HG03469 (cell line): ENCODE results near the gene CHORDC1.
"Not testable (repeated sequence)": the region's sequence is repeated elsewhere in the genome, so short reads cannot be mapped to it uniquely, and the experiment has no call there.

Experiments used
- ATAC-seq: cut with Tn5 transposase; IDR thresholded peaks from one replicate; pipeline ENCODE4 v1.9.1; 2021; ENCODE audit warnings: mild to moderate bottlenecking, moderate library complexity, moderate number of reproducible peaks; ENCODE audit not compliant: unreplicated experiment

CHORDC1 gene

DNA sequence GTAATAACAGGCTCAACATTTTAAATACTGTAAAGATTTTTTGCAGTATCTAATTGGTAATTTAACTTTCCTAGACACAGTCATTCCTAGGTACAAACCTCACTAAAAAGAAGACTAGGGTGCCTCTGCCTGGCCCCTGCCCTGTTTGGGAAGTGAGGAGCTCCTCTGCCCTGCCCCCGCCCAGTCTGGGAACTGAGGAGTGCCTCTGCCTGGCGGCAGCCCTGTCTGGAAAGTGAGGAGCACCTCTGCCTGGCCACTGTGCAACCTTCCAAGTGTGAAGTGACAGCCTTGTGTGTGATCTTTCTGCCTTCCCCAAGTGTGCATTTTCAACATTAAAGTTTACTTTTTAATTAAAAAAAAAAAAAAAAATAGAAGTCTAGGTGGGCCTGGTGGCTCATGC, 4.2 kb downstream of the CHORDC1 start:
- ATAC-seq, result no peak

DNA sequence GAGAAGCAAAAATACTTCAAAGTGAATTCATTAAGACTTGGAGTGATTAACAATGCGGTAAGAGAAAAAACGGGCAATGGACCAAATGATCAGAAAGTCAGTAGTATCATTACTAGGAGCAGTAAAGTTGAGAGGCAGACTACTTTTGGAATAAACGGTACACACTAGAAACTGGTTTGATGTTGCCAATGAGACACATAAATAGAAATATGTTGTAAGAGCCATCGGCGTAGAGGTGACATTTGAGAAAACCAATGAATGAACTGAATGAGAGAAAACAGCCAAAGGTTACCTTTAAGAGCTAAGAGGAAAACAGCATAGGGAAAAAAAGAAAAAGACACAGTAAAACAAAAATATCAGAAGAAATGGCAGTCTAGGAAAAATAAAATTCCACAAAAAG, 6.2 kb downstream of the CHORDC1 start:
- ATAC-seq, result no peak

DNA sequence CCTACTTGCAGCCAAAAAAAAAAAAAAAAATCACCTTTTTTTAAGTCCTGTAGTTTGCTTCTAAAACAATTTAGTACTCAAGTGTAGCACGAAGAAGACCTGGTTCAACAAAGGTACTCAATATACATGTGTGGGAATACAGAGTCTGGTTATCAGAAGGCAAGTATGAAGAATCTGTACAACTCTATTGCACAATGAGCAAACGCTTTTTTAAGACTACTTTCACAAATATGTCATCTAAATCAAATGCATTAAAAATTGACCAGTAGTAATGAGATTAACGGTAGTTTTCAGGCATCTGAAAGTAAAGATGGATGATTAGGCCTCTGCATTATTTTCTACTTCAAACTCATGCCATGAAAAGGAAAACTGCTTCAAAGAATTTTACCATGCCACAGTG, 9.5 kb downstream of the CHORDC1 start:
- no peak for ATAC-seq

DNA sequence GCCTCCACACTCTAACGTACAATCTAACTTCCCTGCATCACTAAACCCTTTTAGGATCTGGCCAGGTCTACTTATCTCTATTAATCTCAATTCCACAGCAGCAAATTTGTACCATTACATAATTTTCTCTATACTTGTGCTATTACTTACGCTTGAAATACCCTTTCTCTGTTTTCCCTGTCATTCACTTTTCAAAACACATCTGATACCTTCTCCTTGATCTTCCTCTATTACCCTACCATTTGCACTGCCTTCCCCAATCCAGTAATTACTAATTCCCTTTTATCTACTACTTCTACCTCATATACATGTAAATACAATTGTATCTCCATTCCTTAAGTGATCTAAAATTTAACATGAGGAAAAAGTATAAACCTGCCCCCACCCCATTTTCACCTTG, 14.0 kb downstream of the CHORDC1 start:
- no peak for ATAC-seq

DNA sequence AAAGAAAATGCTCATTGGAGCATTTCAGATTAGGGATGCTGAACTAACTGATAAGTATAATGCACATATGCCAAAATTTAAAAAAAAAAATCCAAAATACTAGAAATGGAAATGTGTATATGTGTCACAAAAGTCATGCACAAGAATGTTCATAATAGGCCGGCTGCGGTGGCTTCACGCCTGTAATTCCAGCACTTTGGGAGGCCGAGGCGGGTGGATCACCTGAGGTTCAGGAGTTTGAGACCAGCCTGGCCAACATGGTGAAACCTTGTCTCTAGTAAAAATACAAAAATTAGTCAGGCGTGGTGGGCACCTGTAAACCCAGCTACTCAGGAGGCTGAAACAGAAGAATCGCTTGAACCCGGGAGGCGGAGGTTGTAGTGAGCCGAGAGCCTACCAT, 14.9 kb downstream of the CHORDC1 start:
- ATAC-seq, result not testable (repeated sequence)

DNA sequence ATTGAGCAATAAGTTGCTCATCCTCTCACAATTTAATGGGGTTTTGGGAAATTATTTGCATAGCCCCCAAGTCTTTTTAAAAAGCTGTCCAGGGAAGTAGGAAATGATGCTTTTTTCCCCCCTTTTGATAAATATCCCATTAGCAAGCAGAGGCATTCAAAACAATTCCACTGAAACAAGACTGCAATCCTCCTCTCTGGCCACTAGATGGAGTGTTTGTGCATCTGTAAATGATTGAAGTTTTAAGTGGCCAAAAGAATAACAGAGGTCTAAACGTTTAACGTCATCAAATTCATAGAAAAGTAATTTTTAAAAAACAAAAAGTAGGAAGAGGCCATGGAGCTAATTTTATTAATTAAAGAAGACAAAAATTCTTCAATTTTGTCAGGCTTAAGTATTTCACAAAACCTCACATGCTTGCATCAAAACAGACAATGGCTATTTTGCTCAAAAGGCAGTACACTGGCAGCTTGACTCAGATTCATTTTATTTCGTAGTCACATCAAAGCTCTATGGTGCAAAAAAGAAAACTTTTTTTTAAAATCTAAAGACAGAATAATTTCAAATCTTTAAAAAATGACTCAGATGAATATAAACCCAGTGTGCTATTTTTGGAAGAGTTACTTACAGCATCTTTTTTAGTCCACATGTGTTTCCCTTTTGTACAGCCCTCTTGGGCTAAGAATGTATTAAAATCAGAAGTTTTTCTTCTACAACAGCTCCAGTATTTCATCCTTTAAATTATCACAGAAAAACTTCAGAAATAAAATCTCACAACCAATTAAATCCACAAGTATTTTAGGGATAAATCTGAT, 17.8 kb downstream of the CHORDC1 start:
- ATAC-seq, result peak; percentile 71

DNA sequence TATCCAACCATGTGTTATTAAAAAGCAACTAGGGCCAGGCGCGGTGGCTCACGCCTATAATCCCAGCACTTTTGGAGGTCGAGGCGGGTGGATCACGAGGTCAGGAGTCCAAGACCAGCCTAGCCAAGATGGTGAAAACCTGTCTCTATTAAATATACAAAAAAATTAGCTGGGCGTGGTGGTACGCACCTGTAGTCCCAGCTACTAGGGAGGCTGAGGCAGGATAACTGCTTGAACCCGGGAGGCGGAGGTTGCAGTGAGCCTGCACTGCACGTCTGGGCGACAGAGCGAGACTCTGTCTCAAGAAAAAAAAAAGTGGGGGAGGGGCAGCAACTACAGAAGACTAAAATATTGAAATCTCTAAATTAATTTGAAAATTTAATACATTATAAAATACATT, 18.4 kb downstream of the CHORDC1 start:
- ATAC-seq, result no peak

DNA sequence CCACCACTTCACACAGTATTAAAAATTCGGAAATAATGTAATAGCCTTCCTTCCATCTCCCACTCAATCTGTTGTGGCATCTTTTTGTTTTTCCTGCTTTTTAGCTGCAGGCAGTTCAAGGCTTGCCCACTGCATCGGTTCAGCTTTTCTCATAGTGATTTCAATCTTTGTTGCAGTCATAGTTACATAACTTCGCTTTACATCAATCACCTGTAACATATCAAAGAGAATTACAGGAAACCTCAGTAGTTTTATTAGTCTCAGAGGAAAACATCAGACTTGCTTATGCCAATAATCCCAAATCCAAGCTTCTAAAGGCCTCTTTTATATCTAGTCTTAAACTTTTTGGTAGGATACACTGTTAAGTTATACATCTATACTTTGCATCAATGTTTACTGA, 20.5 kb downstream of the CHORDC1 start:
- no peak for ATAC-seq

DNA sequence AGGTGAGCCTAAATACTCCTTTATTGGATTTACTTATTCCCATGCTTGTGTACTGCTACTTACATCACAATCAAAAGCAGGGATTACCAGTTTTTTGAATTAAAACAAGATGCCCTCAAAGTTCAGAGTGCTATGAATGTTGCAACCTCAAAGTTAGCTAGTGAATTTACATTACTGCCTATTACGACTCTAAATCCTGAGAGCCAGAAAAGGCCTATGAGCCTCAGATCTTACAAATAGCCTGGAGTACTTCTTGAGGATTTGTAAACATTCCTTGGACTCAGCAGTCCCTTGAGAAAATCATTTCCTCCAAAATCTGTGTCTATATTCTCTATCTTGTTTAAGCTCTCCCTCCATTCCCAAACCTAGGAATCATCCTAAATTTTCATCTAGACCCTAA, 25.5 kb downstream of the CHORDC1 start:
- no peak for ATAC-seq

DNA sequence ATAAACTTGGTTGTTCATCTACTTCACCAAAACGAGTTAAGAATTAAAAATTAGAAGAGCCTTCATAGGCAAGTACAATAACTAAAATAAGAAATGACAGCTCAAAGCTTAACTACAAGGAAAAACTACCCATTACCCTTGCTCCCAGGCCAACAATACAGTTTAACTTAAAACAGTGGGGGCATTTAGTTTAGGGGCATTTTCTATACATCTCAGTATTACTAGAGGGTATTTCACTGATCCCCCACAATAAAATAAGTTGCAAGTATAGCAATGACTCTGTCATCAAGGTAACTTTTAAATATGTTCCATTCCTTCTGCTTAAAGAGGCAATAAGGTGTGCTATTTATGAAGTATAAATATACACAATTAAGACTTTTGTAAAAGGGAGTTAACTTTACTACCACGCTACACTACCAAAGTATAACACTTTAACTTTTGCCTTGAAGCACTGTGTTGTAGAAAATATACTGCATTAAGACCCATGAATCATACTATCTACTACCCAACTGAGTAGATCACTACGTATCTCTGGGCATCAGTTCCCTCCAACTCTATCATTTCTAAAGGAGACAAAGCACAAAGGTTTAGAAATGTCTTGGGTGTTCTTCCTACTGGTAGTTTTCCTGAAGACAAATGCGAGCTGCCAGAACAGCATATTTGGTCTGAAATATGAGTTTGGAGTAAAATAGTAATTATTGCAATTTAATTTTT, 29.8 kb downstream of the CHORDC1 start:
- ATAC-seq, result no peak

DNA sequence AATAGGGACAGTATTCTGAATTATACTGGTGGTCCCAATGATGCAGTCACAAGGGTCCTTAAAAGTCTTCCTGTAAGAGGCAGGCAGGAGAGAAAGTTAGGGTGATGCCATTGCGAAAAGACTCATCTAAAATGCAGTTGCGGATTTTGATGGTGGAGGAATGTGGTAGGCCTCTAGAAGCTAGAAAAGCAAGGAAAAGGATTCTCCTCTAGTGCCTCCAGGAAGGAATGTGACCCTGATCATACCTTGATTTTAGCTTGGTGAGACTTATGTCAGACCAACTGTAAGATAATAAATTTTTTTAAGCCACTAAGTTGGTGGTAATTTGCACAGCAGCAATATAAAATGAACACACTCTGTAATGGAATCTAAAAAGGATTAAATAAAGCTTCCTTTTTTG, 33.8 kb downstream of the CHORDC1 start:
- no peak for ATAC-seq

DNA sequence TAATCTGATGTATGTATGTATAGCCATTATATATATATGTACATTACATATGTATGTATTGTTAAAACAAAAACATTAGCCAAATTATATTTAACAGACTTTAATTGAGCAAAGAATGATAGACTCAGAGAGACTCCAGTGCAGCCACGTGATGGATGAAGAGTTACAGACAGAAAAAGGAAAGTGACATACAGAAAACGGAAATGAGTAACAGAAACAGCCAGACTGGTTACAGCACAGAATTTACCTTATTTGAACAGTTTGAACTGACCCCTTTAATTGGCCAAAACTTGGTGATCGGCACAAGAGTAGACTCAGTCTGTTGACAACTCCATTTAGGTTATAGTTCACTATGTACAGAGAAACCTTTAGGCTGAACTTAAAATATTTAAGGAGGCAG, 35.0 kb downstream of the CHORDC1 start:
- ATAC-seq, result no peak

DNA sequence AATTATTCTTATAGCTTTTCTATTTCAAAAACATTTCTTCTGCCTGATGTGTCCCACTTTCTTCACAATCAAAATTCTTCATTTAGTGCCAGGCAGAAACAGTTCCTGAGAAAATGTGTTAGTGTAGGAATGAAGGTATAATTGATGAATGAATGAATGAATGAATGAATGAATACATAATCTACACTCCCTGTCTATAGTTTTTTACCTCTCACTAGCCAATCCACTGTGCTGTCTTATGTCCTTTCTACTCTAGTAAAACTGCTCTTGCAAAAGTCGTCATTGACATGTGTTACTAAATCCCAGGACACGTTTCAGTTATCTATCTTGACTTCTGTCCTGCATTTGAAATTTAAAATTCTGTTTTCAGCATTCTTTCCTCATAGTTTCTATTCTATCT, 42.9 kb downstream of the CHORDC1 start:
- no peak for ATAC-seq

DNA sequence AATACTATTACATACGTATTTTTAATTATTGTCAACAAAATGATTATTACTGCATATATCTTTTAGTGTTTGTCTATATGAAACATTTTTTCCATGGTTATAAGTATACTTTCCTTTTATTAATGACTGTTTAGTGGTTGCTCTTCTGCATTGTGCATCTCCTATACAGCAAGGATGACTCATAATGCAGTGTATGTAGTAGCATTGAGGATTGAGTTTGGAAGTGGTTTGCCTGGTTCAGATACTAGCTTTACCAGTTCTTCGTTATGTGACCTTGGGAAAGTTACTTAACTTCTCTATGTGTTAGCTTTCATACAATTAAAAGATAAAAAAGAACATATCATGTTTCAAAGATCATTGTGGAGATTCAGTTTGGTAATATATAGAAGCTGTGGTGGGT, 44.1 kb downstream of the CHORDC1 start:
- no peak for ATAC-seq

DNA sequence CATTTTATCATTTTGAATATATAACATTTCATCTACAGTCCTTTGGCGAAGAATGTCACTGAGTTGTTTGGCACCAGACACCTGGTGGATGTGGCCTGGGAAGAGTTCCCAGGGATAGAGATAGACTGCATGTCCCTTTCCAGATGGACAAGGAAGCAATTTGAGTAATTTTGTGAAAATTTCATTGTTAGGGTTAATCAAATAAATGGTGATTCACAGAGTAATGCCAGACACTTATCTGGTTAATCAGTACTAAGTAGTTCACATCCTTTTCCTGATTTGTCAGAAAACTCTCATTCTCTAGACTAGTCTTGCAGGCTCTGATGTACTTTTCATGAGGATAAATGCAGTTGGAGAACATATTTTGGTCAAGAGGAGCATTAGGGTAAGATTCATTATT, 46.8 kb downstream of the CHORDC1 start:
- ATAC-seq, result no peak

DNA sequence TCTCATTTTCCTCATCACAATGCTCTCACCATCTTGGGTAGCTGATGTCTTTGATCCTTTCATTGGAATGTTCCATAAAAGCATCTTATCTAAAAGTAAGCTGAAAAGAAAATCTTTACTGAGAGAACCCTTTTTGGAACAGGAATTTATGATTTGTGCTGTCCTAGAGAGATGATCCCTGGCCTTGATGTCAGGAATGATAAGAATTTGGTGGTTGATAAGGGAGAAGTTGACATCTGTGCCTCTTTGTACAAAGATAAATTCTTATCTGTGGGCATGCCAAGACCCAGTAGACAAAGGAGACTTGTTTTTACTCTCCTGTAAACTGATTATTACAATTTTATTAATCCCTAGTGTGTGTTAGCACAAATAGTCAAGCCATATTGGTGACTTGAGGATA, 51.5 kb downstream of the CHORDC1 start:
- ATAC-seq, result no peak

DNA sequence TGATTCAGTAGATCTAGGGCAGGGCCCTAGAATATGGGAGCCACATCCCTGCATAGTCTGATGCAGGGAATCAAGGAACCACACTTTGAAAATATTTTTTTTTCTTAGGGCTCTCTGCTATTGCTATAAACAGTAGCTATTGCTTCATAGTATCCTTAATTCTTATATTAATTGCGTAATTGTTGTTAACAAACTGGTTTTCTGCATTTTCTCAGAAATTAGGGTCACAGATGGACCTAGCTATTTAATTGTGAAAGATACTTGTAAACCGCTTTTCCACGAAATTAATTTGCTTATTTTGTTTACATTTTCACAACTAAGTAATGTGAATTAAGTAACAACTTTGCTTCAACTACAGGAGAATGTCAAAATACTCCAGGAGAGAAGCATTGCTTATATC, 54.3 kb downstream of the CHORDC1 start:
- ATAC-seq, result no peak

DNA sequence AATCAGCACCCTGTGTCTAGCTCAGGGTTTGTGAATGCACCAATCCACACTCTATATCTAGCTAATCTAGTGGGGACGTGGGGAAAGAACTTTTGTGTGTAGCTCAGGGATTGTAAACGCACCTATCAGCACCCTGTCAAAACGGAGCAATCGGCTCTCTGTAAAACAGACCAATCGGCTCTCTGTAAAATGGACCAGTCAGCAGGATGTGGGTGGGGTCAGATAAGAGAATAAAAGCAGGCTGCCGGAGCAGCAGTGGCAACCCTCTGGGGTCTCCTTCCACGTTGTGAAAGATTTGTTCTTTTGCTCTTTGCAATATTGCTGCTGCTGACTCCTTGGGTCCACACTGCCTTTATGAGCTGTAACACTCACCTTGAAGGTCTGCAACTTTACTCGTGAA, 55.1 kb downstream of the CHORDC1 start:
- ATAC-seq, result not testable (repeated sequence)

DNA sequence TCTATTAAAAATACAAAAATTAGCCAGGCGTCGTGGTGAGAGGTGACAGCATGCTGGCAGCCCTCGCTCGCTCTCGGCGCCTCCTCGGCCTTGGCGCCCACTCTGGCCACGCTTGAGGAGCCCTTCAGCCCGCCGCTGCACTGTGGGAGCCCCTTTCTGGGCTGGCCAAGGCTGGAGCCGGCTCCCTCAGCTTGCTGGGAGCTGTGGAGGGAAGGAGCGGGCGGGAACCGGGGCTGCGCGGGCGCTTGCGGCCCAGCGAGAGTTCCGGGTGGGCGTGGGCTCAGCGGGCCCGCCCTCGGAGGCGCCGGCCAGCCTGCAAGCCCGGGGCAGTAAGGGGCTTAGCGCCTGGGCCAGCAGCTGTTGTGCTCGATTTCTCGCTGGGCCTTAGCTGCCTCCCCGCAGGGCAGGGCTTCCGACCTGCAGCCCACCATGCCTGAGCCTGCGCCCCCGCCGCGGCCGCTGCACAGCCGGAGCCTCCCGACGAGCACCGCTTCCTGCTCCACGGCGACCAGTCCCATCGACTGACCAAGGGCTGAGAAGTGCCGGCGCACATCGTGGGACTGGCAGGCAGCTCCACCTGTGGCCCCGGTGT, 55.8 kb downstream of the CHORDC1 start:
- ATAC-seq, result not testable (repeated sequence)
